Suprapubic skin (tissue), 4 donors: ENCODE results near the gene CIB1. TPM values are rescaled to one million over a fixed set of nuclear protein-coding genes. Genes with fewer than 3 reads are reported as not detected.

ENCODE experiments used
- DNase-seq, 2 donors: peaks; one replicate each; pipeline ENCODE4 v3.0.0-alpha.2; 2019; ENCODE audit warnings: low spot score in 2 of 2
- H3K27ac ChIP-seq: fragments of 200-600 bp; sonication (generic); one replicate; pipeline ENCODE4 v1.5.1; 2019
- H3K27me3 ChIP-seq: fragments of 200-600 bp; sonication (generic); one replicate; pipeline ENCODE4 v1.5.1; 2019
- H3K36me3 ChIP-seq: fragments of 200-600 bp; sonication (generic); one replicate; pipeline ENCODE4 v1.5.1; 2019
- H3K4me1 ChIP-seq: fragments of 200-600 bp; sonication (generic); one replicate; pipeline ENCODE4 v1.5.1; 2019
- H3K4me3 ChIP-seq: fragments of 200-600 bp; sonication (generic); one replicate; pipeline ENCODE4 v1.5.1; 2019; ENCODE audit warnings: mild to moderate bottlenecking
- H3K9me3 ChIP-seq: fragments of 200-600 bp; sonication (generic); one replicate; pipeline ENCODE4 v1.5.1; 2019
- CTCF ChIP-seq, 2 donors: fragments of 200-600 bp in 1 of 2; fragments of 450-650 bp in 1 of 2; sonication (generic) in 1 of 2; IDR thresholded peaks; one replicate each; pipeline ENCODE4 v1.5.1; 2016 to 2019; ENCODE audit warnings: antibody characterized with exemption in 2 of 2, mild to moderate bottlenecking in 1 of 2, moderate library complexity in 1 of 2
- EP300 ChIP-seq: sonication (generic); formaldehyde crosslinking; IDR thresholded peaks from one replicate; pipeline ENCODE4 v1.6.1; 2017; ENCODE audit warnings: antibody characterized with exemption
- POLR2A ChIP-seq, 2 donors: fragments of 450-650 bp; IDR thresholded peaks; one replicate each; pipeline ENCODE4 v1.6.1; 2017; ENCODE audit warnings: antibody characterized with exemption in 2 of 2, mild to moderate bottlenecking in 2 of 2, moderate library complexity in 2 of 2
- POLR2AphosphoS5 ChIP-seq, 3 donors: sonication (generic); formaldehyde crosslinking; IDR thresholded peaks; one replicate each; pipeline ENCODE4 v1.6.1; 2017; ENCODE audit warnings: antibody characterized with exemption in 3 of 3
- WGBS: methylation state at CpG from one replicate; pipeline ENCODE4 v1.1.5; 2018; 5-methylcytosine and 5-hydroxymethylcytosine counted together
- total RNA-seq, 4 donors: library from RNA; depleted of rRNA; stranded (reverse); fragments of >200 nt; gene quantifications; one replicate each; pipeline ENCODE4 v1.1.0, GENCODE V29; 2016

Gene CIB1
- total RNA-seq, 4 donors from 2014 or later = 16.2 to 41.9 (median 29.7) TPM

GRCh38 chr15:90230071-90230494 lies 3.7 kb downstream of the CIB1 start:
- H3K9me3 ChIP-seq = no peaks in the 10 kb centered on the region
- DNase-seq = no peak
- TF ChIP-seq POLR2AphosphoS5 (IDR thresholded peaks at IDR 0.05) (no peak), EP300 (no peak), CTCF (IDR thresholded peaks at IDR 0.05) (no peak), POLR2A (IDR thresholded peaks at IDR 0.05) (no peak)
- peak overlapping the region; percentile 29 for H3K27ac ChIP-seq
- WGBS = 67% methylated on average over 12 of the region's 12 CpGs
- no peak overlapping the region for H3K4me3 ChIP-seq
- no peaks in the 10 kb centered on the region for H3K27me3 ChIP-seq
- peaks cover 58% of the 10 kb centered on the region for H3K36me3 ChIP-seq
- peaks cover 43% of the 10 kb centered on the region for H3K4me1 ChIP-seq

- H3K27me3 ChIP-seq = no peaks in the 10 kb centered on the region
- no peak for TF ChIP-seq CTCF (IDR thresholded peaks at IDR 0.05)
- no peak for TF ChIP-seq EP300
- H3K4me1 ChIP-seq = peaks cover 33% of the 10 kb centered on the region
- DNase-seq = no peak
- no peaks in the 10 kb centered on the region for H3K9me3 ChIP-seq
- no peak overlapping the region for H3K4me3 ChIP-seq
- WGBS = 89% methylated on average over 15 of the region's 15 CpGs
- peaks cover 69% of the 10 kb centered on the region for H3K36me3 ChIP-seq
- H3K27ac ChIP-seq = no peak overlapping the region
Observed at GRCh38 chr15:90228960-90229359, 4.8 kb downstream of the CIB1 start.

- Histone ChIP-seq H3K27ac (no peak overlapping the region), H3K27me3 (no peaks in the 10 kb centered on the region), H3K36me3 (peaks cover 78% of the 10 kb centered on the region), H3K4me1 (peaks cover 28% of the 10 kb centered on the region), H3K9me3 (no peaks in the 10 kb centered on the region), H3K4me3 (no peak overlapping the region)
- 91% methylated on average over 9 of the region's 38 CpGs for WGBS
- DNase-seq = no peak
- no peak for TF ChIP-seq EP300
- TF ChIP-seq POLR2A (IDR thresholded peaks at IDR 0.05) = no peak
- no peak for TF ChIP-seq POLR2AphosphoS5 (IDR thresholded peaks at IDR 0.05)
- no peak for TF ChIP-seq CTCF (IDR thresholded peaks at IDR 0.05)
Observed at GRCh38 chr15:90227816-90228772, 5.6 kb downstream of the CIB1 start.

GRCh38 chr15:90227336-90227735 lies 6.4 kb downstream of the CIB1 start:
- TF ChIP-seq CTCF (IDR thresholded peaks at IDR 0.05) = no peak
- TF ChIP-seq POLR2A (IDR thresholded peaks at IDR 0.05) = no peak
- TF ChIP-seq POLR2AphosphoS5 (IDR thresholded peaks at IDR 0.05) = no peak
- TF ChIP-seq EP300 = no peak
- 83% methylated on average over 7 of the region's 7 CpGs for WGBS
- peaks cover 20% of the 10 kb centered on the region for H3K4me1 ChIP-seq

GRCh38 chr15:90225504-90226234 lies 8.1 kb downstream of the CIB1 start:
- Histone ChIP-seq H3K9me3 (no peaks in the 10 kb centered on the region), H3K27me3 (no peaks in the 10 kb centered on the region), H3K36me3 (peaks cover 94% of the 10 kb centered on the region), H3K4me3 (no peak overlapping the region), H3K4me1 (peaks cover 15% of the 10 kb centered on the region), H3K27ac (no peak overlapping the region)
- TF ChIP-seq EP300 = no peak
- TF ChIP-seq POLR2AphosphoS5 (IDR thresholded peaks at IDR 0.05) = no peak
- TF ChIP-seq CTCF (IDR thresholded peaks at IDR 0.05) = no peak
- no peak for TF ChIP-seq POLR2A (IDR thresholded peaks at IDR 0.05)
- 87% methylated on average over 14 of the region's 18 CpGs for WGBS
- no peak for DNase-seq

More at GRCh38 chr15:90227336-90227735, 6.4 kb downstream of the CIB1 start:
- no peaks in the 10 kb centered on the region for H3K9me3 ChIP-seq
- H3K27me3 ChIP-seq = no peaks in the 10 kb centered on the region
- no peak overlapping the region for H3K27ac ChIP-seq
- no peak for DNase-seq
- H3K4me3 ChIP-seq = no peak overlapping the region
- peaks cover 85% of the 10 kb centered on the region for H3K36me3 ChIP-seq
